Loucy (cell line): Measurements from ENCODE around the gene NOC2L.
A peak's percentile ranks its signal among the peaks of the same experiment; 100 is the strongest.

Source experiments
- H2AFZ ChIP-seq: fragments of 200-600 bp; sonication (generic); 2 replicates; pipeline ENCODE4 v1.6.0; 2016; ENCODE audit warnings: antibody characterized with exemption, mild to moderate bottlenecking, low read length, moderate library complexity
- H3F3A ChIP-seq: fragments of 200-600 bp; 2 replicates; pipeline ENCODE4 v1.6.0; 2016; ENCODE audit warnings: antibody characterized with exemption, low read depth, mild to moderate bottlenecking
- H3K27me3 ChIP-seq: fragments of 200-600 bp; sonication (generic); 2 replicates; pipeline ENCODE4 v1.6.1; 2014; ENCODE audit warnings: low read length, mild to moderate bottlenecking; ENCODE audit not compliant: insufficient read depth, poor library complexity, severe bottlenecking
- H3K36me3 ChIP-seq: fragments of 200-600 bp; sonication (generic); 2 replicates; pipeline ENCODE4 v1.6.1; 2016; ENCODE audit warnings: low read length; ENCODE audit not compliant: insufficient read depth
- H3K4me1 ChIP-seq: fragments of 200-600 bp; sonication (generic); 2 replicates; pipeline ENCODE4 v1.5.1; 2014; ENCODE audit warnings: low read length, mild to moderate bottlenecking; ENCODE audit not compliant: insufficient read depth, poor library complexity, severe bottlenecking
- H3K4me2 ChIP-seq: fragments of 200-600 bp; sonication (generic); 2 replicates; pipeline ENCODE4 v1.6.0; 2014; ENCODE audit warnings: antibody characterized with exemption, low read length, low read depth, mild to moderate bottlenecking; ENCODE audit not compliant: poor library complexity, severe bottlenecking
- H3K4me3 ChIP-seq: fragments of 200-600 bp; sonication (generic); 2 replicates; pipeline ENCODE4 v1.5.1; 2014; ENCODE audit warnings: low read length, mild to moderate bottlenecking, mixed read lengths; ENCODE audit not compliant: poor library complexity, severe bottlenecking
- H3K79me2 ChIP-seq: fragments of 200-600 bp; sonication (generic); 2 replicates; pipeline ENCODE4 v1.6.1; 2014; ENCODE audit warnings: low read length; ENCODE audit not compliant: insufficient read depth
- H3K9ac ChIP-seq: fragments of 200-600 bp; sonication (generic); 2 replicates; pipeline ENCODE4 v1.6.0; 2014; ENCODE audit warnings: mild to moderate bottlenecking, low read depth, low read length, moderate library complexity; ENCODE audit not compliant: poor library complexity, severe bottlenecking
- H3K9me2 ChIP-seq: fragments of 200-600 bp; sonication (generic); replicated peaks from 2 replicates; pipeline ENCODE4 v1.6.1; 2016; ENCODE audit warnings: low read depth, low read length, mixed read lengths
- H3K9me3 ChIP-seq: fragments of 200-600 bp; sonication (generic); 2 replicates; pipeline ENCODE4 v1.6.1; 2014; ENCODE audit warnings: mild to moderate bottlenecking, antibody characterized with exemption, low read length, low read depth; ENCODE audit not compliant: insufficient read depth
- H4K20me1 ChIP-seq: fragments of 200-600 bp; sonication (generic); 2 replicates; pipeline ENCODE4 v1.6.0; 2014; ENCODE audit warnings: antibody characterized with exemption, low read length, mild to moderate bottlenecking; ENCODE audit not compliant: insufficient read depth, poor library complexity, severe bottlenecking
- CTCF ChIP-seq: fragments of 200-600 bp; sonication (generic); conservative IDR thresholded peaks from 2 replicates; pipeline ENCODE4 v1.5.1; 2014; ENCODE audit warnings: mild to moderate bottlenecking, antibody characterized with exemption, low read length
- EZH2phosphoT487 ChIP-seq: fragments of 200-600 bp; IDR thresholded peaks from 2 replicates; pipeline ENCODE4 v1.6.1; 2018; ENCODE audit warnings: antibody characterized with exemption, mild to moderate bottlenecking, moderate library complexity, borderline replicate concordance

The NOC2L gene

GRCh38 chr1:921011-921837, 37.8 kb downstream of the NOC2L start:
- H3K79me2 ChIP-seq: no peaks in the 10 kb centered on the region
- peak overlapping the region; percentile 49 for H3K9ac ChIP-seq
- no peaks in the 10 kb centered on the region for H3K9me3 ChIP-seq
- no peaks in the 10 kb centered on the region for H3K9me2 ChIP-seq
- H3K36me3 ChIP-seq: no peaks in the 10 kb centered on the region
- H3K4me2 ChIP-seq: peak overlapping the region; percentile 92
- H3K27me3 ChIP-seq: no peaks in the 10 kb centered on the region
- H4K20me1 ChIP-seq: no peaks in the 10 kb centered on the region
- peaks cover 41% of the 10 kb centered on the region for H3K4me1 ChIP-seq
- TF ChIP-seq CTCF (peak; percentile 43), EZH2phosphoT487 (no peak)
- H3F3A ChIP-seq: no peaks in the 10 kb centered on the region
- H3K4me3 ChIP-seq: peak overlapping the region; percentile 65
- 0 out of 2 replicates have a peak overlapping the region, but pooled peaks have one; percentile 34 for H2AFZ ChIP-seq

- H3F3A ChIP-seq: no peaks in the 10 kb centered on the region
- no peaks in the 10 kb centered on the region for H3K9me3 ChIP-seq
- H3K9ac ChIP-seq: peak overlapping the region; percentile 49
- 0 out of 2 replicates have a peak overlapping the region, but pooled peaks have one; percentile 34 for H2AFZ ChIP-seq
- H3K79me2 ChIP-seq: no peaks in the 10 kb centered on the region
- no peaks in the 10 kb centered on the region for H3K27me3 ChIP-seq
- no peak for TF ChIP-seq CTCF
- no peak for TF ChIP-seq EZH2phosphoT487
- H3K4me1 ChIP-seq: peaks cover 36% of the 10 kb centered on the region
- H3K9me2 ChIP-seq: no peaks in the 10 kb centered on the region
- no peaks in the 10 kb centered on the region for H4K20me1 ChIP-seq
- H3K4me2 ChIP-seq: peak overlapping the region; percentile 92
- H3K4me3 ChIP-seq: peak overlapping the region; percentile 65
- no peaks in the 10 kb centered on the region for H3K36me3 ChIP-seq
Observed at GRCh38 chr1:920521-920920, 38.5 kb downstream of the NOC2L start.

GRCh38 chr1:920010-920409, 39.0 kb downstream of the NOC2L start:
- Histone ChIP-seq H4K20me1 (no peaks in the 10 kb centered on the region), H3F3A (no peaks in the 10 kb centered on the region), H3K36me3 (no peaks in the 10 kb centered on the region), H3K4me1 (peaks cover 36% of the 10 kb centered on the region), H3K9me2 (no peaks in the 10 kb centered on the region), H3K79me2 (no peaks in the 10 kb centered on the region), H2AFZ (no peak overlapping the region), H3K9me3 (no peaks in the 10 kb centered on the region), H3K4me3 (no peak overlapping the region), H3K27me3 (no peaks in the 10 kb centered on the region), H3K4me2 (peak overlapping the region; percentile 92), H3K9ac (no peak overlapping the region)
- TF ChIP-seq EZH2phosphoT487: no peak
- TF ChIP-seq CTCF: no peak
